GM12878 (cell line): ENCODE data around the gene CCDC57. TPM values are rescaled to one million over a fixed set of nuclear protein-coding genes. Genes with fewer than 3 reads are reported as not detected.

ENCODE experiments used
- ATAC-seq: fragments of 200-7000 bp; cut with Tn5 transposase; 3 replicates; pipeline ENCODE4 v1.9.1; 2020; ENCODE audit warnings: mild to moderate bottlenecking, moderate library complexity
- BruUV-seq: library from RNA; stranded (reverse); fragments of 400-500 nt; replicated peaks from 2 replicates; lab custom pipeline; 2021; lab: Mats Ljungman, UMichigan
- CTCF ChIA-PET: fragments of 300-600 bp; sonication (Branson Sonifier 250); formaldehyde crosslinking; extraction: SDS; loops from one replicate; lab custom pipeline; 2021; ENCODE audit warnings: inconsistent platforms; lab: Yijun Ruan, JAX
- POLR2A ChIA-PET: fragments of 350-600 bp; formaldehyde crosslinking; extraction: SDS; loops from one replicate; lab custom pipeline; 2021; ENCODE audit warnings: inconsistent platforms; lab: Charles Lee
- RAD21 ChIA-PET: fragments of 300-600 bp; sonication (Branson Sonifier 250); formaldehyde crosslinking; loops from one replicate; lab custom pipeline; 2023; ENCODE audit warnings: antibody characterized with exemption; ENCODE audit not compliant: unreplicated experiment; lab: Charles Lee
- SMC1A ChIA-PET: fragments of 300-600 bp; sonication (Branson Sonifier 250); formaldehyde crosslinking; loops from one replicate; lab custom pipeline; 2023; ENCODE audit not compliant: unreplicated experiment, uncharacterized antibody; lab: Charles Lee
- DNase-seq: peaks from one replicate; pipeline ENCODE4 v3.0.0-alpha.2; 2011; ENCODE audit warnings: low read depth, low spot score
- FAIRE-seq: peaks from 3 replicates; lab custom pipeline; 2011; peaks lifted over from hg19 to GRCh38; lab: Jason Lieb, UNC
- H2AFZ ChIP-seq: 2 replicates; pipeline ENCODE4 v1.6.0; 2011; ENCODE audit warnings: low read depth, low read length, control low read depth; ENCODE audit not compliant: control insufficient read depth
- H3K27ac ChIP-seq: 2 replicates; pipeline ENCODE4 v1.5.1; 2011; ENCODE audit warnings: control low read depth; ENCODE audit not compliant: control insufficient read depth, insufficient read depth
- H3K27me3 ChIP-seq, 2 experiments: replicated peaks in 1 of 2; 2 replicates each; pipeline versions ENCODE4 v1.6.0 to v1.6.1; 2011; ENCODE audit warnings: low read length in 1 of 2; ENCODE audit not compliant: control insufficient read depth in 2 of 2, insufficient read depth in 2 of 2
- H3K36me3 ChIP-seq, 2 experiments: 2 replicates each; pipeline ENCODE4 v1.5.1; 2011; ENCODE audit warnings: low read length in 1 of 2; ENCODE audit not compliant: control insufficient read depth in 2 of 2, insufficient read depth in 2 of 2
- H3K4me1 ChIP-seq: 2 replicates; pipeline ENCODE4 v1.6.1; 2011; ENCODE audit warnings: mild to moderate bottlenecking, low read length, moderate library complexity, mixed read lengths; ENCODE audit not compliant: control insufficient read depth, insufficient read depth
- H3K4me2 ChIP-seq: 2 replicates; pipeline ENCODE4 v1.6.0; 2011; ENCODE audit warnings: control low read depth; ENCODE audit not compliant: control insufficient read depth, insufficient read depth
- H3K4me3 ChIP-seq: fragments of 200-600 bp; sonication (generic); 2 replicates; pipeline ENCODE4 v1.5.1; 2016
- H3K79me2 ChIP-seq: 2 replicates; pipeline ENCODE4 v1.6.0; 2011; ENCODE audit warnings: low read length; ENCODE audit not compliant: control insufficient read depth, insufficient read depth
- H3K9ac ChIP-seq: 2 replicates; pipeline ENCODE4 v1.8.0; 2011; ENCODE audit warnings: low read length, control low read depth, mixed read lengths; ENCODE audit not compliant: control insufficient read depth, insufficient read depth
- H3K9me3 ChIP-seq: replicated peaks from 3 replicates; pipeline ENCODE4 v1.5.1; 2011; ENCODE audit warnings: mild to moderate bottlenecking, low read length; ENCODE audit not compliant: control insufficient read depth, insufficient read depth
- H4K20me1 ChIP-seq: 2 replicates; pipeline ENCODE4 v1.6.0; 2011; ENCODE audit not compliant: control insufficient read depth, insufficient read depth
- DPF2 ChIP-seq: fragments of 450-650 bp; IDR thresholded peaks from 2 replicates; pipeline ENCODE4 v1.6.1; 2017; ENCODE audit warnings: mild to moderate bottlenecking
- NFIC ChIP-seq: IDR thresholded peaks from 2 replicates; pipeline ENCODE4 v1.6.1; 2012; ENCODE audit warnings: low read depth, mild to moderate bottlenecking, inconsistent platforms, low read length, moderate library complexity
- SKIL ChIP-seq: fragments of 450-650 bp; IDR thresholded peaks from 2 replicates; pipeline ENCODE4 v1.6.1; 2017; ENCODE audit warnings: mild to moderate bottlenecking, low read depth, inconsistent platforms; ENCODE audit not compliant: poor library complexity, severe bottlenecking
- ZBTB11 ChIP-seq: fragments of 450-650 bp; formaldehyde crosslinking; IDR thresholded peaks from 2 replicates; pipeline ENCODE4 v1.5.0; 2022; ENCODE audit warnings: mild to moderate bottlenecking, missing genetic modification characterization
- ZZZ3 ChIP-seq: IDR thresholded peaks from 2 replicates; pipeline ENCODE4 v1.6.1; 2011; ENCODE audit warnings: low read depth; ENCODE audit not compliant: control insufficient read depth, insufficient read length
- WGBS: methylation state at CpG from one replicate; pipeline ENCODE4 v1.1.6; 2016; ENCODE audit warnings: low lambda C conversion rate; ENCODE audit not compliant: insufficient replicate concordance, insufficient coverage; ENCODE audit errors: missing lambda C conversion rate; 5-methylcytosine and 5-hydroxymethylcytosine counted together
- in situ Hi-C: fragments of 300-500 bp; cut with MboI; formaldehyde crosslinking; loops from 9 replicates; pipeline ENCODE4 v1.14.3; 2018; ENCODE audit warnings: mixed read lengths
- intact Hi-C: fragments of 100-400 bp; cut with micrococcal nuclease; formaldehyde crosslinking; loops from one replicate; pipeline ENCODE4 v1.14.2; 2022; ENCODE audit not compliant: unreplicated experiment
- polyA plus RNA-seq, 11 experiments: library from polyadenylated mRNA; depleted of rRNA in 4 of 11; unstranded in 6 of 11; stranded (reverse) in 5 of 11; fragments of >200 nt; fragmentation: Nextera tagmentation in 4 of 11; fragmentation: Illumina TruSeq in 1 of 11; extraction: Ambion mirVana in 4 of 11; extraction: Trizol in 1 of 11; gene quantifications; 1 replicate in 1 of 11; 2 replicates in 10 of 11; pipeline versions ENCODE4 v1.2.1 to v1.2.3, GENCODE V29; 2011 to 2016; ENCODE audit warnings: inconsistent platforms in 2 of 11, missing spikeins in 2 of 11, low read depth in 1 of 11
- total RNA-seq, 4 experiments: library from RNA; depleted of rRNA in 3 of 4; stranded (reverse); fragments of >200 nt in 3 of 4; fragmentation: Illumina TruSeq in 1 of 4; extraction: Trizol in 1 of 4; gene quantifications; 2 replicates each; pipeline versions ENCODE4 v1.2.1 to v1.2.3, GENCODE V29; 2013 to 2021
- TF ChIP-seq, protein P1 (sequence below): IDR thresholded peaks from 2 replicates; pipeline ENCODE4 v1.6.1; 2012; ENCODE audit warnings: low read depth, low read length, improper control_type of control experiment
- TF ChIP-seq, protein P2 (sequence below): fragments of 450-650 bp; IDR thresholded peaks from 2 replicates; pipeline ENCODE4 v1.6.1; 2017; ENCODE audit warnings: mild to moderate bottlenecking, moderate library complexity
- TF ChIP-seq, protein P3 (sequence below): fragments of 450-650 bp; conservative IDR thresholded peaks from 2 replicates; pipeline ENCODE4 v1.6.1; 2017; ENCODE audit warnings: mild to moderate bottlenecking, moderate library complexity

CCDC57 gene
- total and polyA plus RNA-seq, 10 of the 15 experiments (the other 5 are each of a cell fraction or from before 2014, with no cell fraction given) = 5.4 to 123 (median 45.8) TPM

DNA sequence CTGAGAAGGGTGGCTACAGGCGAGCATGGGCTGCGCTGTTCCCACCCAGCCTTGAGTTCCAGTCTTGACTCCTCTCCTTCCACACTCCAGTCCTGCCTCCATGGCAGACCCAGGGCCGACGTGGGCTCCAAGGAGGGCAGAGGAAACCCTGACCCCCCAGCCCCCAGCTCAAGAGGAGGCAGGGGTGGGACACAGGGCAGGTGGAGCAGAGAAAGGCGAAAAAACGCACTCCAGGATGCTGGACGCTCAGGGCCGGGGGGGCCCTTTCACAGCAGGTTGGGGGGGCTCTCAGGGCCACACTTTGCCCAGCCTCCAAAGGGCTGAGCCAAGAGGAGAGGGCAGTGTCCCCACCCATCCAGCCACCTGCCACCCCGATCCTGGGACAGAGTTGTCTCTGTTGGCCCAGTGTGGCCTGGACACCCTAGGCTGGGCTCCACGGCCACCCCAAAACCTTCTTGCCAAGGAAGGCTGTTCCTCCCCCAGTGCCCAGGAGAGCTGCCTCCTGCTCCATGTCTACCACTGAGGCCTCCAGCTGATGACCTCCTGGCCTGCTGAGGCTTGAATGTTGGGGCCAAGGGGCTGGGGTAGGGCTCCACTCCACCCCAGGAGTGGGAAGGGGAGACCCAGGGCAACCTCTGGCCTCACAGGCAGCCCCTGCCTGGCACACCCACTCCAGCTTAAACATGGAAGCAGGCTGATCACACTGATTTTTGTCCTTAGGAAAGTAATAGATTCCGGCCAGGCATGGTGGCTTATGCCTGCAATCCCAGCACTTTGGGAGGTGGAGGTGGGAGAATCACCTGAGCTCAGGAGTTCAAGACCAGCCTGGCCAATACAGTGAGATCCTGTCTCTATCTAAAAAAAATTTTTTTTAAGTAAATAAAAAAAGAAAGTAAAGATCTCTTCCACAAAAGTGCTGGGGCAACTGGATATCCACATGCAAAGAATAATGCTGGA, 7.4 kb upstream of the CCDC57 start:
- H3K36me3 ChIP-seq = no peaks in the 10 kb centered on the region
- no peak for FAIRE-seq
- ChIA-PET POLR2A (interaction anchor here (0.8 to 1.9 kb wide), 4 partner anchors 9 to 77 kb away, joined by 3 to 5 read pairs (median 3); partner anchors contain the start of gene SLC16A3), RAD21 (no interaction called here), SMC1A (interaction anchor here (1.1 kb wide), 1 partner anchor 96 kb away, joined by 3 read pairs; no protein-coding TSS in a partner anchor), CTCF (interaction anchor here (1.7 to 2.0 kb wide), 2 partner anchors 14 kb away, joined by 4 to 7 read pairs; no protein-coding TSS in a partner anchor)
- no peaks in the 10 kb centered on the region for H3K79me2 ChIP-seq
- WGBS = 46% methylated on average over 11 of the region's 11 CpGs
- no peaks in the 10 kb centered on the region; the same call in 2 of the 3 replicates for H3K9me3 ChIP-seq
- H2AFZ ChIP-seq = no peak overlapping the region
- H3K4me2 ChIP-seq = no peak overlapping the region
- DNase-seq = no peak
- intact Hi-C loops (no loop called here), in situ Hi-C loops (no loop called here)
- no peak for ATAC-seq
- no peaks in the 10 kb centered on the region for H4K20me1 ChIP-seq
- no peak overlapping the region for H3K4me3 ChIP-seq
- peaks cover 19% of the 10 kb centered on the region for H3K4me1 ChIP-seq
- no peak overlapping the region for H3K9ac ChIP-seq
- H3K27ac ChIP-seq = no peak overlapping the region
- H3K27me3 ChIP-seq = no peaks in the 10 kb centered on the region; a peak in 1 of 4 replicates
- BruUV-seq = no TSS peak
- TF ChIP-seq, protein P1, sequence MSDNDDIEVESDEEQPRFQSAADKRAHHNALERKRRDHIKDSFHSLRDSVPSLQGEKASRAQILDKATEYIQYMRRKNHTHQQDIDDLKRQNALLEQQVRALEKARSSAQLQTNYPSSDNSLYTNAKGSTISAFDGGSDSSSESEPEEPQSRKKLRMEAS = no peak
- TF ChIP-seq, protein P2, sequence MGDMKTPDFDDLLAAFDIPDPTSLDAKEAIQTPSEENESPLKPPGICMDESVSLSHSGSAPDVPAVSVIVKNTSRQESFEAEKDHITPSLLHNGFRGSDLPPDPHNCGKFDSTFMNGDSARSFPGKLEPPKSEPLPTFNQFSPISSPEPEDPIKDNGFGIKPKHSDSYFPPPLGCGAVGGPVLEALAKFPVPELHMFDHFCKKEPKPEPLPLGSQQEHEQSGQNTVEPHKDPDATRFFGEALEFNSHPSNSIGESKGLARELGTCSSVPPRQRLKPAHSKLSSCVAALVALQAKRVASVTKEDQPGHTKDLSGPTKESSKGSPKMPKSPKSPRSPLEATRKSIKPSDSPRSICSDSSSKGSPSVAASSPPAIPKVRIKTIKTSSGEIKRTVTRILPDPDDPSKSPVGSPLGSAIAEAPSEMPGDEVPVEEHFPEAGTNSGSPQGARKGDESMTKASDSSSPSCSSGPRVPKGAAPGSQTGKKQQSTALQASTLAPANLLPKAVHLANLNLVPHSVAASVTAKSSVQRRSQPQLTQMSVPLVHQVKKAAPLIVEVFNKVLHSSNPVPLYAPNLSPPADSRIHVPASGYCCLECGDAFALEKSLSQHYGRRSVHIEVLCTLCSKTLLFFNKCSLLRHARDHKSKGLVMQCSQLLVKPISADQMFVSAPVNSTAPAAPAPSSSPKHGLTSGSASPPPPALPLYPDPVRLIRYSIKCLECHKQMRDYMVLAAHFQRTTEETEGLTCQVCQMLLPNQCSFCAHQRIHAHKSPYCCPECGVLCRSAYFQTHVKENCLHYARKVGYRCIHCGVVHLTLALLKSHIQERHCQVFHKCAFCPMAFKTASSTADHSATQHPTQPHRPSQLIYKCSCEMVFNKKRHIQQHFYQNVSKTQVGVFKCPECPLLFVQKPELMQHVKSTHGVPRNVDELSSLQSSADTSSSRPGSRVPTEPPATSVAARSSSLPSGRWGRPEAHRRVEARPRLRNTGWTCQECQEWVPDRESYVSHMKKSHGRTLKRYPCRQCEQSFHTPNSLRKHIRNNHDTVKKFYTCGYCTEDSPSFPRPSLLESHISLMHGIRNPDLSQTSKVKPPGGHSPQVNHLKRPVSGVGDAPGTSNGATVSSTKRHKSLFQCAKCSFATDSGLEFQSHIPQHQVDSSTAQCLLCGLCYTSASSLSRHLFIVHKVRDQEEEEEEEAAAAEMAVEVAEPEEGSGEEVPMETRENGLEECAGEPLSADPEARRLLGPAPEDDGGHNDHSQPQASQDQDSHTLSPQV = no peak
- TF ChIP-seq, protein P3, sequence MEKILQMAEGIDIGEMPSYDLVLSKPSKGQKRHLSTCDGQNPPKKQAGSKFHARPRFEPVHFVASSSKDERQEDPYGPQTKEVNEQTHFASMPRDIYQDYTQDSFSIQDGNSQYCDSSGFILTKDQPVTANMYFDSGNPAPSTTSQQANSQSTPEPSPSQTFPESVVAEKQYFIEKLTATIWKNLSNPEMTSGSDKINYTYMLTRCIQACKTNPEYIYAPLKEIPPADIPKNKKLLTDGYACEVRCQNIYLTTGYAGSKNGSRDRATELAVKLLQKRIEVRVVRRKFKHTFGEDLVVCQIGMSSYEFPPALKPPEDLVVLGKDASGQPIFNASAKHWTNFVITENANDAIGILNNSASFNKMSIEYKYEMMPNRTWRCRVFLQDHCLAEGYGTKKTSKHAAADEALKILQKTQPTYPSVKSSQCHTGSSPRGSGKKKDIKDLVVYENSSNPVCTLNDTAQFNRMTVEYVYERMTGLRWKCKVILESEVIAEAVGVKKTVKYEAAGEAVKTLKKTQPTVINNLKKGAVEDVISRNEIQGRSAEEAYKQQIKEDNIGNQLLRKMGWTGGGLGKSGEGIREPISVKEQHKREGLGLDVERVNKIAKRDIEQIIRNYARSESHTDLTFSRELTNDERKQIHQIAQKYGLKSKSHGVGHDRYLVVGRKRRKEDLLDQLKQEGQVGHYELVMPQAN = no peak
- TF ChIP-seq ZBTB11 (CRISPR knock-in tag) = no peak
- TF ChIP-seq ZZZ3 = no peak
- TF ChIP-seq DPF2 = no peak
- no peak for TF ChIP-seq SKIL
- no peak for TF ChIP-seq NFIC
